Gastroesophageal sphincter (tissue), 4 donors: ENCODE data around the gene TTLL3. TPM values are rescaled to one million over a fixed set of nuclear protein-coding genes. Genes with fewer than 3 reads are reported as not detected.
A peak's percentile ranks its signal among the peaks of the same experiment; 100 is the strongest.
"Not testable (repeated sequence)": the region's sequence is repeated elsewhere in the genome, so short reads cannot be mapped to it uniquely, and the experiment has no call there.

Experiments used
- ATAC-seq: fragments of 150-250 bp; one replicate; pipeline ENCODE4 v1.9.1; 2016; ENCODE audit warnings: mild to moderate bottlenecking, moderate library complexity
- H3K27ac ChIP-seq, 4 donors: fragments of 200-600 bp; sonication (generic) in 3 of 4; 1 replicate in 3 of 4; 2 replicates in 1 of 4; pipeline ENCODE4 v1.5.1; 2016 to 2019
- H3K27me3 ChIP-seq: fragments of 200-600 bp; sonication (generic); one replicate; pipeline ENCODE4 v1.5.1; 2019
- H3K36me3 ChIP-seq, 2 donors: fragments of 200-600 bp; sonication (generic); one replicate each; pipeline ENCODE4 v1.5.1; 2019; ENCODE audit warnings: control low read depth in 1 of 2
- H3K4me1 ChIP-seq, 3 donors: fragments of 200-600 bp; sonication (generic); 1 replicate in 2 of 3; 2 replicates in 1 of 3; pipeline ENCODE4 v1.5.1; 2016 to 2019; ENCODE audit warnings: control low read depth in 2 of 3
- H3K4me3 ChIP-seq, 2 donors: fragments of 200-600 bp; sonication (generic); one replicate each; pipeline ENCODE4 v1.5.1; 2019; ENCODE audit warnings: mild to moderate bottlenecking in 1 of 2, moderate library complexity in 1 of 2
- H3K9me3 ChIP-seq, 3 donors: fragments of 200-600 bp; sonication (generic); one replicate each; pipeline ENCODE4 v1.5.1; 2017 to 2019; ENCODE audit warnings: control low read depth in 2 of 3
- CTCF ChIP-seq, 4 experiments: fragments of 200-600 bp in 2 of 4; fragments of 450-650 bp in 2 of 4; sonication (generic) in 1 of 4; IDR thresholded peaks; one replicate each; pipeline ENCODE4 v1.5.1; 2017 to 2019; ENCODE audit warnings: antibody characterized with exemption in 4 of 4, mild to moderate bottlenecking in 2 of 4, moderate library complexity in 2 of 4
- EP300 ChIP-seq: sonication (generic); formaldehyde crosslinking; IDR thresholded peaks from one replicate; pipeline ENCODE4 v1.6.1; 2017; ENCODE audit warnings: antibody characterized with exemption, mild to moderate bottlenecking
- POLR2A ChIP-seq, 2 donors: fragments of 450-650 bp; IDR thresholded peaks; one replicate each; pipeline ENCODE4 v1.6.1; 2017; ENCODE audit warnings: antibody characterized with exemption in 2 of 2, mild to moderate bottlenecking in 2 of 2, moderate library complexity in 1 of 2
- POLR2AphosphoS5 ChIP-seq: sonication (generic); formaldehyde crosslinking; IDR thresholded peaks from one replicate; pipeline ENCODE4 v1.6.1; 2017; ENCODE audit warnings: antibody characterized with exemption
- WGBS, 2 donors: methylation state at CpG; one replicate each; pipeline ENCODE4 v1.1.5; 2018; ENCODE audit warnings: low coverage in 1 of 2; 5-methylcytosine and 5-hydroxymethylcytosine counted together
- total RNA-seq, 4 donors: library from RNA; depleted of rRNA; stranded (reverse); fragments of >200 nt; gene quantifications; one replicate each; pipeline ENCODE4 v1.1.0, GENCODE V29; 2016

Gene TTLL3
- total RNA-seq, 4 donors from 2014 or later: 6.2 to 71.3 (median 29.5) TPM

DNA sequence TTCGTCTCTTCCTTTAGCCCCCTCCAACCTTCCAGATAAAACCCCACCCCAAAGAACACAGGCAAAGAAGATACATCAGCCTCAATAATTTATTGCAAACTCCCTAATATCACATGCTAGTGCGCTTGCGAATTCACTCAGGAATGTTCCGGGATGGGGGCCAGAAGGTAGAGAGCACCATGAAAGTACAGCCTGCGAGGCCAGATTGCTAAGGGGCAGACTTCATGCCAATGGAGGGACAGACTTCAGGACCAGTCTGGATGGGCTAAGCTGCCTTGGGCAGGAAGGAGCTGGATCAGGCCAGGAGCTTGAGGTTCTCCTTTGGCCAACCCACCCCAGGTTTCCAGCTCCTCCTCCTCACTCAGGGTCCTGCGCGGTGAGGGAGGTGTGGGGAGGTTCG is 56.6 kb downstream of the TTLL3 start:
- Histone ChIP-seq H3K27me3 (no peaks in the 10 kb centered on the region), H3K4me1 (peaks cover 0 to 56% (median 23%) of the 10 kb centered on the region in 3 donors), H3K4me3 (no peak overlapping the region), H3K27ac (peak overlapping the region; percentile 49 to 87 (median 86)), H3K36me3 (no peaks in the 10 kb centered on the region), H3K9me3 (no peaks in the 10 kb centered on the region)
- ATAC-seq: peak; percentile 46
- no peak for TF ChIP-seq POLR2A (IDR thresholded peaks at IDR 0.05)
- no peak for TF ChIP-seq CTCF (IDR thresholded peaks at IDR 0.05)
- no peak for TF ChIP-seq EP300
- TF ChIP-seq POLR2AphosphoS5: peak; percentile 39
- WGBS, 2 donors: 12 to 62% methylated on average over 3 of the region's 8 CpGs

DNA sequence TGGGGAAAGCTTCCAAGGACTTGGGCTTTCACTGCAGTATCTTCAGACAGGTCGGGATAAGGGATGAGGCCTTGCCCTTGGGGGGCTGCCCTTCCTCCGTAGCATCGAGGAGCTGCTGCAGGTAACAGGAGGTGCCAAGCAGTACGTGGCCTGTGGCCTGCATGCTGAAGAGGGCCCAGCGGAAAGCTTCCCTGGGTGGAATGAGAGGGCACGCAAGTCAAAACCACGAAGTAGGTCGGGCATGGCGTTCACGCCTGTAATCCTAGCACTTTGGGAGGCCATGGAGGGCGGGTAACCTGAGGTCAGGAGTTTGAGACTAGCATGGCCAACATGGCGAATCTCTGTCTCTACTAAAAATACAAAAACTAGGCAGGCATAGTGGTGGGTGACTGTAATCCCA is 57.0 kb downstream of the TTLL3 start:
- no peaks in the 10 kb centered on the region for H3K9me3 ChIP-seq
- H3K27ac ChIP-seq: peak overlapping the region; percentile 49 to 87 (median 86)
- no peaks in the 10 kb centered on the region for H3K36me3 ChIP-seq
- H3K4me3 ChIP-seq: no peak overlapping the region
- no peaks in the 10 kb centered on the region for H3K27me3 ChIP-seq
- 100% methylated on average over 2 of the region's 12 CpGs; no CpG with 5 or more reads in 1 of the 2 donors for WGBS, 2 donors
- TF ChIP-seq CTCF (IDR thresholded peaks at IDR 0.05) (no peak), POLR2A (IDR thresholded peaks at IDR 0.05) (no peak), POLR2AphosphoS5 (no peak), EP300 (no peak)
- peaks cover 0 to 55% (median 23%) of the 10 kb centered on the region in 3 donors for H3K4me1 ChIP-seq
- ATAC-seq: no peak

DNA sequence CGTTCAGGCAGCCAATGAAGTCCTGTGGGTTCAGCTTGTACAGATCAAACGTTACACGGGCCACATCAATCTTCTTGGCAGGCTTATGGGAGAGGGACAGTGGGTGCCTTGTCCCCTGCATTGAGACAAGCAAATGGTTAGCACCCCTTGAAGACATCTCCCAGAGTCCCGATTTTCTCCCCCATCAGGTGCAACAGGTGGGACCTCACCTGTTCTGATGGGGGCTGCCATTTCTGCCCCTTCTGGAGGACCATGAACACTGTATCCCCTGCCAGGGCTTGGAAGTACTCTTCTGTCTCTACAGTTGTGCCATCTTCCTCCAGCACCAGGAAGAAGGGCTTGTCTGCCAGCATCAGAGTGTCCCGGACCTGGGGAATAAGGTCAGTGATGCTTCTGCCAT is 59.9 kb downstream of the TTLL3 start:
- H3K4me3 ChIP-seq: no peak overlapping the region
- no peak overlapping the region for H3K27ac ChIP-seq
- H3K36me3 ChIP-seq: no peaks in the 10 kb centered on the region
- no peak for TF ChIP-seq POLR2AphosphoS5
- TF ChIP-seq EP300: no peak
- TF ChIP-seq POLR2A (IDR thresholded peaks at IDR 0.05): no peak
- TF ChIP-seq CTCF (IDR thresholded peaks at IDR 0.05): no peak
- ATAC-seq: no peak
- no peaks in the 10 kb centered on the region for H3K9me3 ChIP-seq
- H3K27me3 ChIP-seq: no peaks in the 10 kb centered on the region
- peaks cover 0 to 26% (median 1%) of the 10 kb centered on the region in 3 donors for H3K4me1 ChIP-seq
- WGBS, 2 donors: 62 to 68% methylated on average over 3 to 4 of the region's 5 CpGs

DNA sequence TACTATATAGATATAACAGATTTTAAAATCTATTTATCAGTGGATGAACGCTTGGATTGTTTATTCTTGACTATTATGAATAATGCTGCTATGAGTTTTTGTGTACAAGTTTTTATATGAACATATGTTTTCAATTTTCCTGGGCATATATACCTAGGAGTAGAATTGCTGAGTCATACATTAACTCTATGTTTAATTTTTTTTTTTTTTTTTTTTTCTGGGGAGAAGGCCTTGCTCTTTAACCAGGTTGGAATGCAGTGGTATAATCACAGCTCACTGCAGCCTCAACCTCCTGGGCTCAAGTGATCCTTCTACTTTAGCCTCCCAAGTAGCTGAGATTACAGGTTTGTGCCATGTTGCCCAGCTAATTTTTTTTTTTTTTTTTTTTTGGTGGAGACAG is 60.9 kb downstream of the TTLL3 start:
- no peaks in the 10 kb centered on the region for H3K9me3 ChIP-seq
- TF ChIP-seq CTCF (IDR thresholded peaks at IDR 0.05): no peak
- no peak for TF ChIP-seq POLR2AphosphoS5
- no peak for TF ChIP-seq EP300
- no peaks in the 10 kb centered on the region for H3K36me3 ChIP-seq
- peaks cover 0 to 16% (median 0%) of the 10 kb centered on the region in 3 donors for H3K4me1 ChIP-seq
- no peak for ATAC-seq
- no peaks in the 10 kb centered on the region for H3K27me3 ChIP-seq
- H3K4me3 ChIP-seq: no peak overlapping the region
- WGBS, 2 donors: 53 to 91% methylated on average over 1 of the region's 1 CpG
- H3K27ac ChIP-seq: no peak overlapping the region

DNA sequence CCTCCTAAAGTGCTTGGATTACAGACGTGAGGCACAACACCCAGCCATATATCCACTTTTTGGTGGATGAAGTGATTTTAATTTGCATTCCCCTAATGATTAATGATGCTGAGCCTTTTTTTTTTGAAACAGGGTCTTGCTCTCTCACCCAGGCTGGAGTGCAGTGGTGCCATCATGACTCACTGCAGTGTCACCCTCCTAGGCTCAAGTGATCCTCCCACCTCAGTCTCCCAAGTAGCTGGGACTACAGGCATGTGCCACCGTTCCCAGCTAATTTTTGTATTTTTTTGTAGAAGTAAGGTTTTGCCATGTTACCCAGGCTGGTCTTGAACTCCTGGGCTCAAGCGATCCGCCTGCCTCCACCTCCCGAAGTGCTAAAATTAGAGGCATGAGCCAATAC is 62.0 kb downstream of the TTLL3 start:
- WGBS, 2 donors: 88 to 96% methylated on average over 5 of the region's 5 CpGs
- H3K4me3 ChIP-seq, ATAC-seq, H3K9me3 ChIP-seq, H3K27me3 ChIP-seq, H3K4me1 ChIP-seq, H3K36me3 ChIP-seq, H3K27ac ChIP-seq: not testable (repeated sequence)

GRCh38 chr3:9875448-9875847 is 65.4 kb downstream of the TTLL3 start:
- no peak overlapping the region for H3K27ac ChIP-seq
- no peaks in the 10 kb centered on the region for H3K36me3 ChIP-seq
- no peaks in the 10 kb centered on the region for H3K4me1 ChIP-seq
- no peak for TF ChIP-seq POLR2AphosphoS5
- H3K9me3 ChIP-seq: no peaks in the 10 kb centered on the region
- H3K4me3 ChIP-seq: no peak overlapping the region
- ATAC-seq: no peak
- no peaks in the 10 kb centered on the region for H3K27me3 ChIP-seq

- 57 to 91% methylated on average over 1 to 3 of the region's 4 CpGs for WGBS, 2 donors
- H3K27ac ChIP-seq, ATAC-seq, H3K9me3 ChIP-seq, H3K4me1 ChIP-seq, H3K36me3 ChIP-seq, H3K27me3 ChIP-seq, H3K4me3 ChIP-seq: not testable (repeated sequence)
Observed at GRCh38 chr3:9876255-9876654, 66.2 kb downstream of the TTLL3 start.
